Lower lobe of right lung (tissue), 2 donors: Measurements from ENCODE around the gene RPN1. TPM values are rescaled to one million over a fixed set of nuclear protein-coding genes. Genes with fewer than 3 reads are reported as not detected.

Experiments used
- ATAC-seq, 2 donors: fragments of 200-7000 bp; cut with Tn5 transposase; one replicate each; pipeline ENCODE4 v1.9.1; 2020 to 2022; ENCODE audit warnings: mild to moderate bottlenecking in 2 of 2, moderate library complexity in 2 of 2
- DNase-seq: peaks from one replicate; pipeline ENCODE4 v3.0.0-alpha.2; 2020
- H3K27ac ChIP-seq: fragments of 200-600 bp; one replicate; pipeline ENCODE4 v1.8.0; 2022
- H3K27me3 ChIP-seq: fragments of 200-600 bp; one replicate; pipeline ENCODE4 v1.8.0; 2022; ENCODE audit warnings: low read depth
- H3K36me3 ChIP-seq: fragments of 200-600 bp; one replicate; pipeline ENCODE4 v1.8.0; 2022; ENCODE audit warnings: mild to moderate bottlenecking
- H3K4me1 ChIP-seq: fragments of 200-600 bp; one replicate; pipeline ENCODE4 v1.8.0; 2022
- H3K4me3 ChIP-seq: fragments of 200-600 bp; one replicate; pipeline ENCODE4 v1.8.0; 2022; ENCODE audit warnings: mild to moderate bottlenecking
- H3K9me3 ChIP-seq: fragments of 200-600 bp; one replicate; pipeline ENCODE4 v1.8.0; 2022
- intact Hi-C: fragments of 100-400 bp; cut with DNase I; formaldehyde crosslinking; loops from one replicate; pipeline ENCODE4 v1.11.0; 2022
- total RNA-seq: library from RNA; stranded (reverse); fragmentation: NEBNext Ultra II Directional; extraction: Animal tissue kit (Norgen Biotek cat#: 25700); gene quantifications from one replicate; pipeline ENCODE4 v1.2.1, GENCODE V29; 2021
- TF ChIP-seq, protein P1 (sequence below): fragments of 200-600 bp; IDR thresholded peaks from one replicate; pipeline ENCODE4 v1.8.0; 2022; ENCODE audit warnings: antibody characterized with exemption, mild to moderate bottlenecking
- donor health status: DM: no; HTN: yes; CAD: no; lungs with severe emphysema.

The RPN1 gene
- total RNA-seq, 1 donor from 2014 or later = 198 TPM

DNA sequence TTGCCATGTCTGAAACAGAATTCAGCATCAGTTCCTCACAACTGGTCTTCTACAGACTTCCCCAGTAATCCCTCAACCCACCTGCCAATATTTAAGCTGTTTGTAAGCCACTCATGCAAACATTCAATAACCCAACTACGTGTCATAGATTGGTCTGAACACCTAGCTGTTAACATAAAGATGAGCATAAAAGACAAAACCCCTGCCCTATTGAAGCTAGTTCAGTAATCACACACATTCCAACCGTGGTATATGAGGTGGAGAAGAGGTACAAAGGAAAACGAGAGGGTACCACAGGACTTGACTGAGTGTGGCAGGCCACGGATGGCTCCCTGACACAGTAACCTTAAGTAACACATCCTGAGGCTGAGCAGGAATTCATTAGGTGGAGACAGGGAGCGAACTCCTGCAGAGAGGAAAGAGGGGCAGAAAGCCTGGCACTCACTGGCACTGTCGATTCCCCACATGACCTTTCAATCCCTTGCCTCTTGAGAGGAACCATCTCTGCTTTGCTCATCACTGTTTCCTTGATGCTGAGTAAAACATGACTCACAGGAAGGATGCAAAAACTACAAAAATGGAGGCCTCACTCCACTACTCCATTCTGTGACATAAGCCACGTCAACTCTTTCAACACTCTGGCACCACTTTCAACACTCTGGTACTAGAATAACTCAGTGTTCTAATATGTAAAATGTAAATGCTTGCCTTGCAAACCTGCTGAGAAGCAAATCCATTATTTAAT, 31.3 kb downstream of the RPN1 start:
- Histone ChIP-seq H3K4me3 (no peak overlapping the region), H3K27ac (peak overlapping the region; percentile 1), H3K36me3 (peaks cover 54% of the 10 kb centered on the region), H3K9me3 (no peaks in the 10 kb centered on the region), H3K4me1 (peaks cover 44% of the 10 kb centered on the region), H3K27me3 (no peaks in the 10 kb centered on the region)
- ATAC-seq (no peak), DNase-seq (no peak)
- intact Hi-C loops = no loop called here
- TF ChIP-seq, protein P1, sequence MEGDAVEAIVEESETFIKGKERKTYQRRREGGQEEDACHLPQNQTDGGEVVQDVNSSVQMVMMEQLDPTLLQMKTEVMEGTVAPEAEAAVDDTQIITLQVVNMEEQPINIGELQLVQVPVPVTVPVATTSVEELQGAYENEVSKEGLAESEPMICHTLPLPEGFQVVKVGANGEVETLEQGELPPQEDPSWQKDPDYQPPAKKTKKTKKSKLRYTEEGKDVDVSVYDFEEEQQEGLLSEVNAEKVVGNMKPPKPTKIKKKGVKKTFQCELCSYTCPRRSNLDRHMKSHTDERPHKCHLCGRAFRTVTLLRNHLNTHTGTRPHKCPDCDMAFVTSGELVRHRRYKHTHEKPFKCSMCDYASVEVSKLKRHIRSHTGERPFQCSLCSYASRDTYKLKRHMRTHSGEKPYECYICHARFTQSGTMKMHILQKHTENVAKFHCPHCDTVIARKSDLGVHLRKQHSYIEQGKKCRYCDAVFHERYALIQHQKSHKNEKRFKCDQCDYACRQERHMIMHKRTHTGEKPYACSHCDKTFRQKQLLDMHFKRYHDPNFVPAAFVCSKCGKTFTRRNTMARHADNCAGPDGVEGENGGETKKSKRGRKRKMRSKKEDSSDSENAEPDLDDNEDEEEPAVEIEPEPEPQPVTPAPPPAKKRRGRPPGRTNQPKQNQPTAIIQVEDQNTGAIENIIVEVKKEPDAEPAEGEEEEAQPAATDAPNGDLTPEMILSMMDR = no peak

DNA sequence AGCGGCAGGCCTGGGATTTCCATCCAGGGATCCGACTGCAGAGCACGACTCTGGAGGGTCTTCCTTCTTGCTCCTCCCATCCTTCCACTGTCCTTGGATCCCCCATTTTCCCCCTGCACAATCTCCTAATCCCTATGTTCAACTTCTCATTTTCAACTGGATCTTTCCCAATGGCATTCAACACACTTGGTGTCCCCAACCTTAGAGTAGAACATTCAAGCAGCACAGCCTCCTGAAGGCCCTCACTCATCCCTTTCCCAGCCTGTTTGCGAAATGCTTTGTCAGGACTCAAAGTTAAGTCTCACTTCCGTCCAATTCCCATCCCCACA, 32.3 kb downstream of the RPN1 start:
- TF ChIP-seq, protein P1 = no peak
- no peak for DNase-seq
- Histone ChIP-seq H3K27me3 (no peaks in the 10 kb centered on the region), H3K9me3 (no peaks in the 10 kb centered on the region), H3K4me1 (peaks cover 37% of the 10 kb centered on the region), H3K36me3 (peaks cover 45% of the 10 kb centered on the region), H3K27ac (peak overlapping the region; percentile 85), H3K4me3 (peak overlapping the region; percentile 78)
- no peak for ATAC-seq
- intact Hi-C loops = no loop called here

DNA sequence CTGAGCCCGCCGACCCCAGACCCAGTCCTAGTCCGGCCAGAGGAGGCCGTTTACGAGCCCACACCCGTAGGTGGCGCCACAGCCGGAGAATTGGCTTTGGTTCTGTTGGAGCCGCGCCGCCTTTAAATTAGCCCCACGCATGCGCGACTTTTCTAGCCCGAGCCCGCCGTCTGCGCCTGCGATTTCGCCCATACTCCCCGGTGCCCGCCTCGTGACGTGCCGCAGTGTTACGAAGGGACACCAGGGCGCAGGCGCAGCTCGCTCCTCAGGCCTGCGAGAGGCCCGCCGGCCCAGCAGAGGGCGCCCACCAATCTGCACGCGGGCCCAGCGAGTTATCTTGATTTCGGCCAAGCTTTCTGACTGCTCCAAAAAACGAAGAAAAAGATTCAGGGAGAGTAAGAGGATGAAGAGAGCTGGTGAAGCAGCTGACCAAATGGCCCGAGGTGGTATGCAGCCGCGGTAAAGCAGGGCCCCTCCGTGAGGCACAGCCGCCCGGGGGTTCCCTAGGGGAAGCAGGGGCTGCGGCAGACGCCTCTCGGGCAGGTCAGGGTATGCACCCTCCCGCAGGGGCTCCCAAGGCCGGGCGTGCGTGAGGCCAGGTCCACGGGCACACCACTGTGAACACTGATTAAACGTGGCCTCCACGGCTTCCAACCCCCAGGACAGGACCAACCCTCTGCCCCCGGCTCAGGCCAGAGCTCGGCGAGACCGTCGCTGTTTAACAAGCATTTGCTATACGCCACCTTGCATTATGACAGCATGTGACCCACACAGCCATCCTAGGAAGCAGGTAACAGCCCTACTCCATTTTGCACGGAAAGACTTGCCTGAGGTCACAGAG, 32.8 kb downstream of the RPN1 start:
- H3K27ac ChIP-seq = peak overlapping the region; percentile 85

DNA sequence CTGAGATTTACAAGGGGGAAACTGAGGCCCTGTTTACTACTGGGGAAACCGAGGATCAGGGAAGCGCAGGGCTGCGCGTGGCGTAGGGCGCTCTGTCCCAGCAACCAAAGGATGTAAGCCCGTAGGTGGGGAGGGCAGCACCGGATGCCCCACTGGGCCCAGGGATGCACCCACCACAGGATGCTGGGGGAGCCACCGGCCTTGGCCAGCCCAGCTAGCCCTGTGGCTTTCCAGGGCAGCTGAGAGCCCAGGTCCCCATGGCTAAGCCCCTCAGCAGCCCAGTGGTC, 33.4 kb downstream of the RPN1 start:
- peak in 1 of 2 donors; percentile 47 for ATAC-seq
- Histone ChIP-seq H3K27me3 (no peaks in the 10 kb centered on the region), H3K36me3 (peaks cover 33% of the 10 kb centered on the region), H3K4me3 (peak overlapping the region; percentile 78), H3K9me3 (no peaks in the 10 kb centered on the region), H3K27ac (peak overlapping the region; percentile 85), H3K4me1 (peaks cover 31% of the 10 kb centered on the region)
- DNase-seq = no peak
- intact Hi-C loops = no loop called here
- TF ChIP-seq, protein P1 = no peak

More for the DNA sequence above, 32.8 kb downstream of the RPN1 start:
- DNase-seq (peak; percentile 99), ATAC-seq (peak; percentile 98)
- peak overlapping the region; percentile 78 for H3K4me3 ChIP-seq
- intact Hi-C loops = no loop called here
- no peaks in the 10 kb centered on the region for H3K9me3 ChIP-seq
- TF ChIP-seq, protein P1 = peak; percentile 95
- H3K27me3 ChIP-seq = no peaks in the 10 kb centered on the region
- H3K4me1 ChIP-seq = peaks cover 31% of the 10 kb centered on the region
- H3K36me3 ChIP-seq = peaks cover 39% of the 10 kb centered on the region

DNA sequence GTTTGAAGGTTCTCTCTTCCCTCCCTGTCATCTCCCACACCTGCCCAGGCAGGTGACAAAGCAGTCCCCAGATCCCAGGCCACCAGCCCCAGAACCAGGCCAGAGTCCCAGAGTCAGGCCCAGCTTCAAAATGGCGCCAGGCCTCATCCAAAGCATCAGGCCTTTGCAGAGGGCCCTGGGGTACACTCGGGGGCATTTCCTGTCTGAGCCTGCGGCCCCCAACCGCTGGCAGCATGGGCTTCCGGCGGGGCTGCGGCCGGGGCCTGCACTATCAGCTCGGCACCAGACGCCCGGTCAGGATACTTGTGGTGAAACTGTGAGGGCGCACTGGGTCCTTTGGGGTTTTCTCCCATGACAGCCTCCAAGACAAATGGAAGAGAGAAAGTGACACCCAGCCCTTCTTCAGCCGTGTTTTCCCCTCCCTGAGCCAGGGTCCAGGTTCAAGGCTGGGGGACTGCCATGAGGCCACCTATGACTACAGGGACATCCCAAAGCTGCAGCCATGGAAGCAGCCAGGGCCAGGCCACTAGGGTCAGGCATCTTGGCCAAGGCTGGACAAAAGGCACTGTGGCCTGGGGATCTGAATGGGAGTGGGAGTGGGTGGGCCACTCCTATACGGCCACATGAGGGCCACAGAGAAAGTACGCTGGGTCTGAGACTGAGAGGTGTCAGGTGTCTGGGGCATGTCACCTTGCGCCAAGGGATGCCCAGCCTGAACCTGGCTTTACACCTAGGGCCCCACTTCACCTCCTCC, 33.9 kb downstream of the RPN1 start:
- DNase-seq (no peak), ATAC-seq (peak in 1 of 2 donors; percentile 0)
- Histone ChIP-seq H3K27me3 (no peaks in the 10 kb centered on the region), H3K4me1 (peaks cover 30% of the 10 kb centered on the region), H3K4me3 (peak overlapping the region; percentile 78), H3K36me3 (peaks cover 28% of the 10 kb centered on the region), H3K27ac (peak overlapping the region; percentile 85), H3K9me3 (no peaks in the 10 kb centered on the region)
- TF ChIP-seq, protein P1 = no peak
- intact Hi-C loops = no loop called here
